Vagina (tissue), 2 donors: ENCODE results near the gene SLC5A4. TPM values are rescaled to one million over a fixed set of nuclear protein-coding genes. Genes with fewer than 3 reads are reported as not detected.

Experiments
- DNase-seq, 2 donors: peaks; one replicate each; pipeline ENCODE4 v3.0.0-alpha.2; 2017; ENCODE audit errors: extremely low spot score in 2 of 2
- H3K27ac ChIP-seq: fragments of 200-600 bp; sonication (generic); one replicate; pipeline ENCODE4 v1.5.1; 2019
- H3K27me3 ChIP-seq: fragments of 200-600 bp; sonication (generic); one replicate; pipeline ENCODE4 v1.5.1; 2019
- H3K36me3 ChIP-seq, 2 donors: fragments of 200-600 bp; sonication (generic); one replicate each; pipeline ENCODE4 v1.5.1; 2017 to 2019
- H3K4me1 ChIP-seq: fragments of 200-600 bp; sonication (generic); one replicate; pipeline ENCODE4 v1.5.1; 2019
- H3K4me3 ChIP-seq, 2 donors: fragments of 200-600 bp; sonication (generic); 1 replicate in 1 of 2; 2 replicates in 1 of 2; pipeline ENCODE4 v1.5.1; 2016 to 2019
- H3K9me3 ChIP-seq: fragments of 200-600 bp; sonication (generic); one replicate; pipeline ENCODE4 v1.5.1; 2019
- POLR2A ChIP-seq, 2 donors: fragments of 450-650 bp; IDR thresholded peaks; one replicate each; pipeline ENCODE4 v1.6.1; 2017; ENCODE audit warnings: antibody characterized with exemption in 2 of 2, mild to moderate bottlenecking in 2 of 2, moderate library complexity in 2 of 2
- POLR2AphosphoS5 ChIP-seq, 2 donors: sonication (generic); formaldehyde crosslinking; IDR thresholded peaks; one replicate each; pipeline ENCODE4 v1.9.0; 2017; ENCODE audit warnings: antibody characterized with exemption in 2 of 2, mild to moderate bottlenecking in 2 of 2, low read depth in 1 of 2; ENCODE audit not compliant: insufficient read depth in 1 of 2
- intact Hi-C: fragments of 100-400 bp; cut with DNase I; formaldehyde crosslinking; loops from one replicate; pipeline ENCODE4 v1.15.1; 2023
- total RNA-seq: library from RNA; depleted of rRNA; stranded (reverse); fragments of >200 nt; gene quantifications from one replicate; pipeline ENCODE4 v1.2.3, GENCODE V29; 2016
- TF ChIP-seq, protein P1 (sequence below), 3 experiments: fragments of 450-650 bp in 2 of 3; fragments of 200-600 bp in 1 of 3; sonication (generic) in 1 of 3; IDR thresholded peaks; one replicate each; pipeline ENCODE4 v1.5.1; 2017 to 2019; ENCODE audit warnings: antibody characterized with exemption in 3 of 3, mild to moderate bottlenecking in 2 of 3, moderate library complexity in 2 of 3

Gene SLC5A4
- total RNA-seq, 1 donor from 2014 or later: 2.2 TPM

DNA sequence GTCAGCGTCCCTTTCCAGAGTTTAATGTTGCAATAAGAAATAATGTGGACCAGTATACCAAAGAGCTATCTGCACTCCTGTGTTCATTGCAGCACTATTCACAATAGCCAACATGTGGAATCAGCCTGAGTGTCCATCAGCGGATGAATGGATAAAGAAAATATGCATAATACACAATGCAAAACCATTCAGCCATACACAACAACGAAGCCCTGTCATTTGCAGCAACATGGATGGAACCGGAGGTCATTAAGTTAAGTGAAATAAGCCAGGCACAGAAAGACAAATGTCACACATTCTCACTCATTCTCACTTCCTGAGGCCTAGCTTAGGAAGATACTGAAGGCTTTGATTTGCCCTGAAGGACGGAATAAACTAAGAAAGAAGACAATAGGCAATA is 22.1 kb downstream of the SLC5A4 start:
- TF ChIP-seq POLR2A (IDR thresholded peaks at IDR 0.05) (no peak), POLR2AphosphoS5 (IDR thresholded peaks at IDR 0.05; ENCODE audit: insufficient read depth in 1 of 2, low read depth in 1 of 2) (no peak)
- TF ChIP-seq, protein P1, sequence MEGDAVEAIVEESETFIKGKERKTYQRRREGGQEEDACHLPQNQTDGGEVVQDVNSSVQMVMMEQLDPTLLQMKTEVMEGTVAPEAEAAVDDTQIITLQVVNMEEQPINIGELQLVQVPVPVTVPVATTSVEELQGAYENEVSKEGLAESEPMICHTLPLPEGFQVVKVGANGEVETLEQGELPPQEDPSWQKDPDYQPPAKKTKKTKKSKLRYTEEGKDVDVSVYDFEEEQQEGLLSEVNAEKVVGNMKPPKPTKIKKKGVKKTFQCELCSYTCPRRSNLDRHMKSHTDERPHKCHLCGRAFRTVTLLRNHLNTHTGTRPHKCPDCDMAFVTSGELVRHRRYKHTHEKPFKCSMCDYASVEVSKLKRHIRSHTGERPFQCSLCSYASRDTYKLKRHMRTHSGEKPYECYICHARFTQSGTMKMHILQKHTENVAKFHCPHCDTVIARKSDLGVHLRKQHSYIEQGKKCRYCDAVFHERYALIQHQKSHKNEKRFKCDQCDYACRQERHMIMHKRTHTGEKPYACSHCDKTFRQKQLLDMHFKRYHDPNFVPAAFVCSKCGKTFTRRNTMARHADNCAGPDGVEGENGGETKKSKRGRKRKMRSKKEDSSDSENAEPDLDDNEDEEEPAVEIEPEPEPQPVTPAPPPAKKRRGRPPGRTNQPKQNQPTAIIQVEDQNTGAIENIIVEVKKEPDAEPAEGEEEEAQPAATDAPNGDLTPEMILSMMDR (IDR thresholded peaks at IDR 0.05): no peak
- Histone ChIP-seq H3K4me3 (no peak overlapping the region), H3K27me3 (no peaks in the 10 kb centered on the region), H3K4me1 (no peaks in the 10 kb centered on the region), H3K36me3 (no peaks in the 10 kb centered on the region), H3K9me3 (no peaks in the 10 kb centered on the region), H3K27ac (no peak overlapping the region)
- intact Hi-C loops: no loop called here
- no peak for DNase-seq

GRCh38 chr22:32232191-32232830 is 22.8 kb downstream of the SLC5A4 start:
- TF ChIP-seq, protein P1 (IDR thresholded peaks at IDR 0.05): no peak
- TF ChIP-seq POLR2A (IDR thresholded peaks at IDR 0.05): no peak
- no peak for TF ChIP-seq POLR2AphosphoS5 (IDR thresholded peaks at IDR 0.05; ENCODE audit: insufficient read depth in 1 of 2, low read depth in 1 of 2)
- no peaks in the 10 kb centered on the region for H3K27me3 ChIP-seq
- H3K27ac ChIP-seq: no peak overlapping the region
- H3K4me3 ChIP-seq: no peak overlapping the region
- H3K4me1 ChIP-seq: no peaks in the 10 kb centered on the region
- intact Hi-C loops: no loop called here
- no peaks in the 10 kb centered on the region for H3K36me3 ChIP-seq
- no peak for DNase-seq
- no peaks in the 10 kb centered on the region for H3K9me3 ChIP-seq

DNA sequence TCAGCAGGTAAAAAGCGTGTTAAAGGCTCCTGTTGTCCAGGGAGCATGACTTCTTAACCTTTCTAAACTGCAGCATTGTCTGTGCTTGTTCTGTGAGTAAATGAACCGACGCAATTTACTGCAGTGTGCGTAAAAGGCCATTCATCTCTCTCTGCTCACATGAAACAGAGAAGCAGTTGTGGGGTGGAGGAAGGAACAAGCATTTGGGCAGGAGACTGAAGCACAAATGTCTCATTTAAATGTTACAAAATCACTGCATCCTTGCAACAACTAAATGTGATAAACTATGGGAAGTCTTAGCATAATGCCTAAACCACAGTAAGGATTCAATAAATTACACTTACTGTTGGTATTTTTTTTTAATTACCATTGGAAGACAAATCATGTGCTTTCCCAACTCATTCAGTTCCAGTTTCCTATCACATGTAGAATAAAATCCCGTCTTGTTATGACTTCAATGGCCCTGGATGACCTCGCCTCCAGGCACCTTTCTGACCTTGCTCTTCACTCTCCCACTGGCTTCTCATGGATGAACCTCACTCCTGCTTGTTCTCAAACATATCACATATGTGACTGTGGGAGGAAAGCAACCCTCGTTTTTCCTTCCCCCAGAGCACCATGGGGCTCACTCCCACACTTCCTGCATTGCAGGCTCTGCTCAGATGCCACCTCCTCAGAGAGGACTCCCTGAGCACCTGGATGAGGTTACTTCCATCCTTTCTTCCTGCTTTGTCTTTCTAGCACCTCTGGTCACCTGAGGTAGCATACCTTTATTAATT is 28.6 kb downstream of the SLC5A4 start:
- no peak for TF ChIP-seq POLR2A (IDR thresholded peaks at IDR 0.05)
- TF ChIP-seq, protein P1 (IDR thresholded peaks at IDR 0.05): no peak
- TF ChIP-seq POLR2AphosphoS5 (IDR thresholded peaks at IDR 0.05; ENCODE audit: insufficient read depth in 1 of 2, low read depth in 1 of 2): no peak
- no peak for DNase-seq
- no peaks in the 10 kb centered on the region for H3K4me1 ChIP-seq
- H3K36me3 ChIP-seq: no peaks in the 10 kb centered on the region
- no peaks in the 10 kb centered on the region for H3K27me3 ChIP-seq
- H3K4me3 ChIP-seq: no peak overlapping the region
- no peaks in the 10 kb centered on the region for H3K9me3 ChIP-seq
- no peak overlapping the region for H3K27ac ChIP-seq
- intact Hi-C loops: no loop called here

DNA sequence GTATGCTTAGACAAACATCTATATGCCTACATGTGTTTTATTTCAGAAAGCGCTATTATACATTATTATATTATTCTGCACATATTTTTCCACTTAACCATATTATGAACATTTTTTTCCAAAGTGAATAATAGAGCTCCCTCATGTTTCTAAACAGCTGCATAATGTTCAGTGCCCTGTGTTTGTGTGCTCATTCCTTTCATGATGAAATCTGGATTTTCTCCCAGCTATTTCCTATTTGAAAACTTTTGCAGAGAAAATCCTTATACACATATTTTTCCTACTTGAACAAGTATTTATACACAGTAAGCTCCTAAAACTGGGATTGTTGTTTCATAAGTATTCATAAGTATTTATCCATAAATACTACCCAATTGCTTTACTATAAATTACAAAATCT is 32.2 kb downstream of the SLC5A4 start:
- H3K9me3 ChIP-seq: no peaks in the 10 kb centered on the region
- no peak overlapping the region for H3K4me3 ChIP-seq
- no peaks in the 10 kb centered on the region for H3K4me1 ChIP-seq
- no peaks in the 10 kb centered on the region for H3K36me3 ChIP-seq
- intact Hi-C loops: no loop called here
- no peak overlapping the region for H3K27ac ChIP-seq
- no peak for DNase-seq
- no peaks in the 10 kb centered on the region for H3K27me3 ChIP-seq
- TF ChIP-seq, protein P1 (IDR thresholded peaks at IDR 0.05): no peak
- TF ChIP-seq POLR2AphosphoS5 (IDR thresholded peaks at IDR 0.05; ENCODE audit: insufficient read depth in 1 of 2, low read depth in 1 of 2): no peak
- TF ChIP-seq POLR2A (IDR thresholded peaks at IDR 0.05): no peak

GRCh38 chr22:32219026-32219425 is 36.1 kb downstream of the SLC5A4 start:
- no peaks in the 10 kb centered on the region for H3K27me3 ChIP-seq
- H3K9me3 ChIP-seq: no peaks in the 10 kb centered on the region
- no peak overlapping the region for H3K4me3 ChIP-seq
- no peak for DNase-seq
- no peaks in the 10 kb centered on the region for H3K36me3 ChIP-seq
- no peak overlapping the region for H3K27ac ChIP-seq
- H3K4me1 ChIP-seq: no peaks in the 10 kb centered on the region
- TF ChIP-seq POLR2AphosphoS5 (IDR thresholded peaks at IDR 0.05; ENCODE audit: insufficient read depth in 1 of 2, low read depth in 1 of 2) (no peak), POLR2A (IDR thresholded peaks at IDR 0.05) (no peak)
- TF ChIP-seq, protein P1 (IDR thresholded peaks at IDR 0.05): no peak
- intact Hi-C loops: no loop called here
